SK-N-SH treated with all-trans-retinoic acid at 6 μM for 48 hours (cell line): ENCODE data around the gene CTSC.

Experiments
- BACH2 ChIP-seq: fragments of 250-450 bp; sonication (Bioruptor Pico); IDR thresholded peaks from 2 replicates; pipeline ENCODE4 v1.9.0; 2021; ENCODE audit warnings: mild to moderate bottlenecking, borderline replicate concordance
- RARB ChIP-seq: fragments of 250-450 bp; sonication (Bioruptor Pico); IDR thresholded peaks from 2 replicates; pipeline ENCODE4 v1.8.0; 2021; ENCODE audit warnings: mild to moderate bottlenecking, moderate library complexity
- SNAI2 ChIP-seq: fragments of 250-450 bp; sonication (Bioruptor Pico); IDR thresholded peaks from 2 replicates; pipeline ENCODE4 v1.5.0; 2020; ENCODE audit warnings: mild to moderate bottlenecking, moderate library complexity
- TOX ChIP-seq: fragments of 250-450 bp; sonication (Bioruptor Pico); IDR thresholded peaks from 2 replicates; pipeline ENCODE4 v1.8.0; 2021; ENCODE audit warnings: mild to moderate bottlenecking, moderate library complexity, borderline replicate concordance
- ZC3H10 ChIP-seq: fragments of 250-450 bp; sonication (Bioruptor Pico); IDR thresholded peaks from 2 replicates; pipeline ENCODE4 v1.5.1; 2021; ENCODE audit warnings: mild to moderate bottlenecking, moderate library complexity
- ZFP3 ChIP-seq: fragments of 250-450 bp; sonication (Bioruptor Pico); IDR thresholded peaks from 2 replicates; pipeline ENCODE4 v1.5.0; 2020; ENCODE audit warnings: mild to moderate bottlenecking, moderate library complexity
- ZFP30 ChIP-seq: fragments of 450-650 bp; formaldehyde crosslinking; IDR thresholded peaks from 2 replicates; pipeline ENCODE4 v1.5.0; 2022; ENCODE audit warnings: mild to moderate bottlenecking, moderate library complexity
- TF ChIP-seq, protein P1 (sequence below): fragments of 250-450 bp; sonication (Bioruptor Pico); IDR thresholded peaks from 2 replicates; pipeline ENCODE4 v1.5.1; 2020; ENCODE audit warnings: low read depth, mild to moderate bottlenecking, moderate library complexity

DNA sequence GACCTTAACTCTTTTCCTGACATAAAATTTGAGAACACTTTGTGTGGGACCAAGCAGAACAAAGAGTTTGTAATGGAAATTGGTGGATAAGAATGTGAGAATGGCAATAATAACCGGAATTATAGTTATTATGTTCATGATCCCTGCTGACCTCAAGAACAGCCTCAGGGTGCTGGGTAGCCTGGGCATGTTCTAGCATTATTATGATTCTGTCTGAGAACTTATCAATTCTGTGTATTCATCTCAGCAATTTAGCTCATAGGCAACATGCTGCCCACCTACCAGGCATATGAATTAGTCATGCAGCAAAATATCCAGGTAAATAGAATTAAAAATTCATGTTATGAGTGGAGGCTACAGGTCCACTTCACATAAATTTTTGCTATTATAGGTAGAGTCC, 61.9 kb downstream of the CTSC start:
- TF ChIP-seq ZFP30 (CRISPR knock-in tag) (no peak), TOX (CRISPR knock-in tag) (no peak), SNAI2 (CRISPR knock-in tag) (no peak), RARB (no peak), BACH2 (no peak), ZFP3 (no peak), ZC3H10 (no peak)
- TF ChIP-seq, protein P1, sequence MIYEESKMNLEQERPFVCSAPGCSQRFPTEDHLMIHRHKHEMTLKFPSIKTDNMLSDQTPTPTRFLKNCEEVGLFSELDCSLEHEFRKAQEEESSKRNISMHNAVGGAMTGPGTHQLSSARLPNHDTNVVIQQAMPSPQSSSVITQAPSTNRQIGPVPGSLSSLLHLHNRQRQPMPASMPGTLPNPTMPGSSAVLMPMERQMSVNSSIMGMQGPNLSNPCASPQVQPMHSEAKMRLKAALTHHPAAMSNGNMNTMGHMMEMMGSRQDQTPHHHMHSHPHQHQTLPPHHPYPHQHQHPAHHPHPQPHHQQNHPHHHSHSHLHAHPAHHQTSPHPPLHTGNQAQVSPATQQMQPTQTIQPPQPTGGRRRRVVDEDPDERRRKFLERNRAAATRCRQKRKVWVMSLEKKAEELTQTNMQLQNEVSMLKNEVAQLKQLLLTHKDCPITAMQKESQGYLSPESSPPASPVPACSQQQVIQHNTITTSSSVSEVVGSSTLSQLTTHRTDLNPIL (CRISPR knock-in tag) = no peak
